ENCODE results near the gene ZMYND11.

Gene ZMYND11

DNA sequence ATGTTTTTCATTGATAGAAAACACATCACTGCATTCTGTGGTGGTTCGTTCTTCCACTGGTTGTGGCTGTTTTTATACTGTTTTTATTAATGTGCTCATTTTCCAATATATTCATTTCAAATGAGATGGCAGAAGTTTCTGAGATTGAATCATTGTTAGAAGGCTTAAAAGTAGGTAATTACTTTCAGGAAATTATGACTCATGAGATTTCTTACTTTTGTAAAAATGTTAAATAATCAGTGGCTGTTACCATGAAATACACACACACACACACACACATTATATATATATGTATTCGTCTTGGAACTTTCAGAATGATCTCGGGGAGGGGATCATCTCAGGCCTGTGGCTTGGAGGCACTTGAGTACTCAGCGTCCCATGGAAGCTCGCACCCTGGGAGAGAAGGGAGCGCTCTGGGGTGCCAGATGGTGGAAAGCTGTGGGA is 66.1 kb downstream of the ZMYND11 start:
- DNase-seq: no peak

DNA sequence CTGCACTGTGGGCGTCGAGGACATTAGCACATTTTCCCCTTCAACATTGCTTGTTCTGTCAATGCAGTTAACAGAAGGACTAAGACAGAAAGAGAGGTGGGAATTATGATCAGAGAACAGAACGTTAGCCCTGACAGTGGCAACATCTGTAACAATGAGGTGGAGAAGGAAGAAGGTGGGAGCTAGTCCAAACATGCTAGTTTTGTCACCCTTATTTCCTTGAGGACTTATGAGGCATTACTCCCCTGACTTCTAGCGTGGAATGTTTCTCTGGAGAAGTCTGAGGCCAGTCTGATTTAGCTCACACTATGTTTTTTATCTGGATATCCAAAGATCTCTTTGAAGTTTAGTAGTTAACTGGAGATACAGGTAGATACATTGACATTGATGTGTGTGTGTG is 73.4 kb downstream of the ZMYND11 start:
- DNase-seq: no peak

GRCh38 chr10:209357-209756 is 74.1 kb downstream of the ZMYND11 start:
- no peak for DNase-seq

GRCh38 chr10:210297-210696 is 75.0 kb downstream of the ZMYND11 start:
- no peak for DNase-seq

- DNase-seq: no peak
Measured at GRCh38 chr10:215444-215843, 80.2 kb downstream of the ZMYND11 start.

DNA sequence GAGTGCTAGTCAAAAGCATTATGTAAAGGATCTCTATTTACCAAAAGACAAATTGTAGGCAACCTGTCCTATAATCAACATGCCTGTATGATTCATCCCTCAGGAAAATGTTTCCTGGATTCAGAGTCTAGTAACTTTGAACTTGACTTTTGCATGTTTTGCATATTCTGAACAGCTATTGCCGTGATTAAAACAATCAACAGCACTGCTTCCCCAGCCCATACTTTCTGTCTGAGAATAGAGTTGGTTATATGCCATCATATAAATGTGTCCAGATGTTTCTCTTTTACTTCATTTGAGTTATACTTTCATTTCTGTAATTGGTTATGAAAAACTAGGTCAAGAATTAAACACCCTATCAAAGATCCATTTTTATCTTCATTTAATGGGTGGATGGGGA is 83.5 kb downstream of the ZMYND11 start:
- no peak for DNase-seq

DNA sequence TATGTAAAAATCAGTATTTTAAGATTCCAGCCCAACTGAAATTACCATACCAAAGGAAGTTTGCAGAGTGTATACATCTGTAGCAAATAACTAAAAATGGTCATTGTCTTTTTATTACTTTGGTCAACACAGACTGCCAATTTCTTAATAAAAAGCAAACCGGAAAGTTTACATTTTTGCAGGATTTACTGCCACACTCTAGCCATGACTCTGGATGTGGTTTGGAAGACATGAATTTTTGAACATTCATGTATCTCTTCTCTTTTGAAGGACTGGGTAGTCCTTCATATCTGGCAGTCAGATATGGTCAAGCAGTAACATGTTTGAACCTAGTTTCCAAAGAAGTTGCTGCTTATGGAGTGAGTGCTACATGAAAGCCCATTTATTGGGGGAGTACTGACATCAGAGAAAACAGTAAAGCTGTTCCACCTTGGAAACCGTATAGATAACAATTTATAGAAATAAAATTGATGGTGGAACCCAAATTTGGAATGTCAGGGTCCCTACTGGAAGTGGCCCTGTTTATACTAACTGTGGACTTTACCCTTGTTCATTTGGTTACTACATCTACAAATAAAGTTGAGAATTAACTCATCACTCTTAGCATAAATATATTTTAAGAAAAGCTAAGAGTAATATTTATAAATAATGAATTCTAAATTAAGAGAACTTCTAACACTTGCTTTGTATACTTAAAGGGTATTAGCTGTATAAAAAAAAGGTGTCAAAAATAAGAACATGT is 84.6 kb downstream of the ZMYND11 start:
- DNase-seq: no peak

DNA sequence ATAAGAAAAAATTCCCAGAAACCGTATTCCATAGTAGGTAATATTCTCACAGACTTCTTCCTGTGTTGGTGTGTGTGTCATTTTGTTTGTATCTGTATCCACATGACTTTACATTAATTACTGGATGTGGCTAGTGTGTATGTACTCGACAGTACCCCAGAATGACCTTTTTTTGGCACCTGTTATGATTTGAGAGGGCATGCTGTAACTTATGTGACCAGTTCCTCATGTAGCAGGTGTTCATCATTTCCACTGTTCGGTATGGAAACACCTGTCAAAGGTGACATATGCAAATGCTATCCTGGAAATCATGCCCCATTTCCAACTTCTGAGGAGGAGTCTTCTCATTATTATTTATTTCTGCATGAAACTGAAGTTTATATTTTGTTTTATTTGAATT is 89.3 kb downstream of the ZMYND11 start:
- DNase-seq: no peak

DNA sequence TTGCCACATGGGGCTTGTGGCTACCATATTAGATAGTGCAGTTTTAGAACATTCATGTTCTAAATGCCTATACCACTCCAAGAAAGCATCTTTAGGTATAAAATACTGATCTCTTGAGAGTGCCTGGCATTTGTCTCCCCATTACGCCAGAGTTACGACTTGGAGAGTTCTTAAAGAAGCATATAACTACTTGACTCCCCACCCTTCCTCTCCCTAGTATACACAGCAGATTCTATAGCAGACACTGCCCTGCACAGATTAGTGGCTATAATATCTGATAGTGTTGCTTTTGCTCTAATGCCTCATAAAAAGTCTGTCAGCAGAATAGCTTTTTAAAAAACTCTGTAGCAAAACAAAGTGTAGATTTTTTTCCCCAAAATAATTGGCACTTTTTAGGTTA is 90.8 kb downstream of the ZMYND11 start:
- DNase-seq: no peak

DNA sequence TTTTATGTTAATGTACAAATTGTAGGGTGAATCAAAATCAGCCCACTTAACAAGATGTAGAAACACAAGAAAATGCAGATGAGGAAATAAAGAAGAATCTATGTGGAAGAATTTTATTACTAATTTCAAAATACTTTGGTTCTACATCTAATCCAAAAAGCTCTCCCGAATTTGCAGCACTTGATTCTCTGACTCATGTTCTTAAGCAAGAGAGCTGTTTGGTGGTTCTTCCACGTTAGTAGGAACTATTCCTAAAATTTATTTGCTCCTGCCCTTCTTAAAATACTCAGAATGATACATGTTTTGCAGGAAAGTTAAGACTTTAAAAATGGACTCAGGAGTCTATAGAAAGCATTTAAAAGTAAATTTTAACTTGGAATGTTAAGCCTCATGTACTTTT is 91.8 kb downstream of the ZMYND11 start:
- DNase-seq: no peak

- no peak for DNase-seq
Measured at GRCh38 chr10:228366-228765, 93.1 kb downstream of the ZMYND11 start.

DNA sequence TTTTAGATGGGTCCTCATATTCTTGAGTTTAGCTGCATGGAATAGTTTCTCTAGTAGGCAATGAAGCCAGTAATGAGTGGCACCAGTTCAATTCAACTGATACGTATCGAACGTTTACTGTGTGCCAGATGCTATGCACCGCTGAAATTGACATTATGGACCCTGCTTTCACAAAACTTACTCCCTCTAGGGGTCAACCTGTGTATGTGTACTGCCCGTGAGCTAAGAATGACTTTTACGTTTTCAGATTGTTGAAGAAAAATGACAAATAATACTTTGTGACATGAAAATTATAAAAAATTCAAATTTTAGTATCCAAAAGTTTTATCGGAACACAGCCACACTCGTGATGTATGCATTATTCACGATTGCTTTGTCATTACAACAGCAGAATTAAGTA is 95.5 kb downstream of the ZMYND11 start:
- DNase-seq: no peak

DNA sequence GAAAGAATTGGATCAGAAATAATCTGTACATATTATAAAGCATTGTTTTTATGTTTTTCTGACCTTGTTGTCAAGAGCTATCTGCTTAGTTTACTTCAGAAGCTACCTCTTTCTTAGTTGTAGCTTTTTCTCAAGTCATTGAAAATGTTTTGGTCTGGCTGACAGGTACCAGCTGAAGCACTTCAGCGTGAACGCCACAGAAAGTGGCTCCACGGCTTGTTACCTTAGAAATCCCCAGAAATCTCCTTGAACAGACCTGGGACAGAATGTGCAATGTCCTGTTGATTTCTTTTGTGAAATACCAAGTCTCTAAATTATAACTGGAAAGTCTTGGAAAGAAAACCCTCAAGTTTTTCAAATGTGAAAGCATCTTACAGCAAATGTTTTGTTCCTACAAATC is 96.8 kb downstream of the ZMYND11 start:
- DNase-seq: no peak

- DNase-seq: no peak
Measured at GRCh38 chr10:232878-233277, 97.6 kb downstream of the ZMYND11 start.

DNA sequence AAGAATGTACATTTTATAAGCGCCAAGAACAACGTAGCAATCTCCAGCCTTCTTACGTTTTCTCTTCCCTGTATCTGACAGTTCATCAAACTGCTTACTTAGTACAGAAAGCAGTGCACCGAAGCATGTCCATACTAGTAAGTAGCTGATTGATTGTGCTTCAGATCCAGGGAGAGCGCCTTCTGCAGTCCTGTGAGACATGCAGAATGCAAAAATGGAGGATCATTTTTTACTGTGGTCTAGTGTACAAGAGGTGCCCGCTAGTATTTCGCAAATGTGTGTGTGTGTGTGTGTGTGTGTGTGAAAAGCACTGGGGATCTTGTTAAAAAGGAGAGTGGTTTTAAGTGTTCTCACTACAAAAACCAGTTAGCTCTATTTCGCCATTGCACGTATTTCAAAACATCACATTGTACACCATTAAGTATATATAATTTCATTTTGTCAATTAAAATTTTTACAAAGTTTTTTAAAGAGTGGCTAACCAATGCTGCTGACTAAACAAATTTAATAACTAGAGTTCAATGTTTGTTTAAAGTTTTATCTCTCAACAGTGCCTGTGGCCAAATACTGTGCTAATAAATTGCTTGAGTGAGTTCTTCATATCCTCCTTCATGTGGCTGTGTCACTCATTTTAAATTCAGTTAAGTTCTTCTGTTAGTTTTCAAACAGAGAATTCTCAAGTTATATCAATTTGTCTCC is 99.6 kb downstream of the ZMYND11 start:
- DNase-seq: no peak

DNA sequence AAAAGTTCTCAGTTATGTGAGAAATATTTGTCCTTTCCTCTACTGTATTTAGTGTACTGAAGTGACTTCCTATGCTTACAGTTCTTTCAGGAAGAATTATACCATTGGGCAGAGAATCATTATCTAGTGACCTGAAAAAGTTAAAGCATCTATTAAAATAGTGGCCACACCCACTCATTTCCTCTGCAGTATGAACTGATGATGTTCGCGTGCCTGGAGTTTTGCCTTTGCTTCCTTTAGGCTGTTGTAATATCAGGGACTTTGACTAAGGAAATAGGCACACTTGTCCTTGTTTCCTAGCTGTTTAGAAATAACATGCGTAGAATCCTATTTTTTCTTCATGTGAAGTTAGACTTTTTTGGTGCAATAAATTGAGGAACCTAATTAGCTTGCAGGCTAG is 100.7 kb downstream of the ZMYND11 start:
- DNase-seq: no peak

DNA sequence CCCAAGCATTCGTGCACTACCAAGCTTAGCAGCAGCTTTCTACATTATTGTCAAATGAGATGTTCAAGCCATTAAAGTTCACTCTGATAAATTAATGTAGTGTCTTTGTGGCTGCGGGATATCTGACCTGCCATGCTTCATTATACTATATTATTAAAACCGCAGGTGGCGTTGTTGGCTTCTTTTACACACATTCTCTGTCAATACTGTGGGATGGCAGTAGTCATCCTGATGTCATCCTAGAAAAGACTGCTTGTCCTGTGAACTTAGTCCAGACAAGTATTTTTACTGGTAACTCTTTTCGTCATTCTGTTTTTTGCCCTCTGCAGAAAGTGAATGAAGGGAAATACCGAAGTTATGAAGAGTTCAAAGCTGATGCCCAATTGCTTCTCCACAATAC is 103.9 kb downstream of the ZMYND11 start:
- no peak for DNase-seq

DNA sequence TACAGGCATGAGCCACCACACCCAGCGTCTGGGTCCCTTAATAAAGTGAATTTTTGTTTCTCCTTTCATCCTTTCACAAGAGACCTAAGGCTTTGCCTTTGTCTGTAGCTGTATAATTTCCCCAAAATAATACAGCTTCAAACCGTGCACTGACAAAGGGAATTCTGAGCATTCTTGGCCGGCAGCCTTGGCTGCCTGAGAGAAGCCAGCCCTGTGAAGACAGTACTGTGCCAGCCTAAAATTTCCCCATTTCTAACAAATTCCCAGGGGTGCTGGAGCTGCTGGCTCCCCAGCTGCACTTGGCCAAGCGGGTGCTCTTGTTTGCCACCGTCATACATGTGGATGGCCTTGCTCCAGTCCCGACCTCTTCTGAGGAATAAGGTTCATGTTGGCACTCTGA is 106.2 kb downstream of the ZMYND11 start:
- DNase-seq: no peak

GRCh38 chr10:241966-242643 is 106.8 kb downstream of the ZMYND11 start:
- no peak for DNase-seq

GRCh38 chr10:244227-244626 is 109.0 kb downstream of the ZMYND11 start:
- DNase-seq: no peak

GRCh38 chr10:246431-246830 is 111.2 kb downstream of the ZMYND11 start:
- no peak for DNase-seq

GRCh38 chr10:247480-247879 is 112.2 kb downstream of the ZMYND11 start:
- DNase-seq: no peak

- no peak for DNase-seq
Measured at GRCh38 chr10:248307-248706, 113.1 kb downstream of the ZMYND11 start.

DNA sequence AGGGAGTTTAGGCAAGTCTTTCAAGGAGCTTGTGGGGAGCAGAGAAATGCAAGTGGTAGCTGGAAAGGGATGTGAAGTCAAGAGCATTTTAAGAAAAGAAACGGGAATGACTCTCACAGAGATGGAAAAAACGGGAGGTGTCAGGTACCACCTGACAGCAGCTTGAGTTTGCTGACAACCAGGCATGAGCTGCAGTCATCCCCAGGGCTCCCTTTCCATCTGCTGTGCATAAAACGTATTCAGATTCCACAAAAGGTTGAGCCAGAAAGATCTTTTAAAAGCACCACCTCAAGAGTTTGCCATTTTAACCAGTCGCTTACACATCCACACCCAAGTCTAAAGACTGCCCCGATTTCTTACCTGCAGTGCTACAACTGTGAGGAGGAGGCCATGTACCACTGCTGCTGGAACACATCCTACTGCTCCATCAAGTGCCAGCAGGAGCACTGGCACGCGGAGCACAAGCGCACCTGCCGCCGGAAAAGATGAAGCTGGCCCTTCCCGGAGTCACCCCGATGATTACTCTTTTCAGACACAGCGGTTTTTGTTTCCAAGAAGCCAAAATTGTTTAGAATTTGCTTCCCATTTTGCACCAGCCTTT is 116.8 kb downstream of the ZMYND11 start:
- no peak for DNase-seq
